ENCODE results near the gene PPAT.
"Not testable (repeated sequence)": the region's sequence is repeated elsewhere in the genome, so short reads cannot be mapped to it uniquely, and the experiment has no call there.

Gene PPAT

GRCh38 chr4:56435140-56435926 lies at the start of gene PPAT:
TSS of gene PPAT (minus strand) at chr4:56435615. CDS start at chr4:56435477, 138 bp downstream.
- Histone ChIP-seq H3K9me3 (ENCODE audit: control insufficient read depth, insufficient read depth, low read length) (no peaks in the 10 kb centered on the region), H3K4me1 (ENCODE audit: insufficient read depth, low read length) (peaks cover 3% of the 10 kb centered on the region; the same call in 1 of the 2 replicates), H3K9ac (ENCODE audit: low read depth, low read length) (peak within 1 kb of the TSS; percentile 61), H3K36me3 (ENCODE audit: insufficient read depth, low read length) (no peaks in the 10 kb centered on the region)

GRCh38 chr4:56480691-56481090 lies 45.3 kb upstream of the PPAT start:
- peaks cover 6% of the 10 kb centered on the region for H3K36me3 ChIP-seq (ENCODE audit: insufficient read depth, low read length)
- H3K9ac ChIP-seq (ENCODE audit: low read depth, low read length) = no peak overlapping the region
- no peaks in the 10 kb centered on the region for H3K4me1 ChIP-seq (ENCODE audit: insufficient read depth, low read length)
- H3K9me3 ChIP-seq (ENCODE audit: control insufficient read depth, insufficient read depth, low read length) = no peaks in the 10 kb centered on the region

GRCh38 chr4:56477192-56477702 lies 41.8 kb upstream of the PPAT start:
- Histone ChIP-seq H3K9me3 (ENCODE audit: control insufficient read depth, insufficient read depth, low read length) (no peaks in the 10 kb centered on the region), H3K9ac (ENCODE audit: low read depth, low read length) (no peak overlapping the region), H3K36me3 (ENCODE audit: insufficient read depth, low read length) (peaks cover 4% of the 10 kb centered on the region), H3K4me1 (ENCODE audit: insufficient read depth, low read length) (no peaks in the 10 kb centered on the region)

- H3K4me1 ChIP-seq (ENCODE audit: insufficient read depth, low read length) = no peaks in the 10 kb centered on the region
- no peak overlapping the region for H3K9ac ChIP-seq (ENCODE audit: low read depth, low read length)
- peaks cover 4% of the 10 kb centered on the region for H3K36me3 ChIP-seq (ENCODE audit: insufficient read depth, low read length)
- no peaks in the 10 kb centered on the region for H3K9me3 ChIP-seq (ENCODE audit: control insufficient read depth, insufficient read depth, low read length)
These were observed 40.5 kb upstream of the PPAT start for GRCh38 chr4:56475917-56476316.

- peaks cover 3% of the 10 kb centered on the region for H3K4me1 ChIP-seq (ENCODE audit: insufficient read depth, low read length)
- H3K9me3 ChIP-seq (ENCODE audit: control insufficient read depth, insufficient read depth, low read length) = no peaks in the 10 kb centered on the region
- H3K36me3 ChIP-seq (ENCODE audit: insufficient read depth, low read length) = no peaks in the 10 kb centered on the region; the same call in 1 of the 2 replicates
- 0 out of 2 replicates have a peak overlapping the region, but pooled peaks have one; percentile 19 for H3K9ac ChIP-seq (ENCODE audit: low read depth, low read length)
These were observed 34.2 kb upstream of the PPAT start for GRCh38 chr4:56469489-56470210.

GRCh38 chr4:56468097-56468422 lies 32.6 kb upstream of the PPAT start:
- peak overlapping the region; percentile 96 for H3K9ac ChIP-seq (ENCODE audit: low read depth, low read length)
- no peaks in the 10 kb centered on the region for H3K36me3 ChIP-seq (ENCODE audit: insufficient read depth, low read length)
- H3K4me1 ChIP-seq (ENCODE audit: insufficient read depth, low read length) = peaks cover 3% of the 10 kb centered on the region
- no peaks in the 10 kb centered on the region for H3K9me3 ChIP-seq (ENCODE audit: control insufficient read depth, insufficient read depth, low read length)

GRCh38 chr4:56467284-56468096 lies 32.1 kb upstream of the PPAT start, which contains the start of gene SRP72:
TSS of gene SRP72 (plus strand) at chr4:56467617. CDS start at chr4:56467636, 19 bp downstream.
- Histone ChIP-seq H3K9ac (ENCODE audit: low read depth, low read length) (peak within 1 kb of the TSS; percentile 96), H3K9me3 (ENCODE audit: control insufficient read depth, insufficient read depth, low read length) (no peaks in the 10 kb centered on the region), H3K36me3 (ENCODE audit: insufficient read depth, low read length) (no peaks in the 10 kb centered on the region), H3K4me1 (ENCODE audit: insufficient read depth, low read length) (peaks cover 3% of the 10 kb centered on the region)

GRCh38 chr4:56466910-56467283 lies 31.5 kb upstream of the PPAT start:
- Histone ChIP-seq H3K9me3 (ENCODE audit: control insufficient read depth, insufficient read depth, low read length) (no peaks in the 10 kb centered on the region), H3K4me1 (ENCODE audit: insufficient read depth, low read length) (peaks cover 3% of the 10 kb centered on the region), H3K9ac (ENCODE audit: low read depth, low read length) (peak overlapping the region; percentile 96), H3K36me3 (ENCODE audit: insufficient read depth, low read length) (no peaks in the 10 kb centered on the region)

GRCh38 chr4:56466296-56466761 lies 30.9 kb upstream of the PPAT start:
- H3K36me3 ChIP-seq (ENCODE audit: insufficient read depth, low read length); H3K4me1 ChIP-seq (ENCODE audit: insufficient read depth, low read length); H3K9me3 ChIP-seq (ENCODE audit: control insufficient read depth, insufficient read depth, low read length): not testable (repeated sequence)
- H3K9ac ChIP-seq (ENCODE audit: low read depth, low read length) = peak overlapping the region; percentile 96; the same call in 1 of the 2 replicates

- no peaks in the 10 kb centered on the region for H3K9me3 ChIP-seq (ENCODE audit: control insufficient read depth, insufficient read depth, low read length)
- H3K4me1 ChIP-seq (ENCODE audit: insufficient read depth, low read length) = peaks cover 3% of the 10 kb centered on the region
- peak overlapping the region; percentile 96; the same call in 1 of the 2 replicates for H3K9ac ChIP-seq (ENCODE audit: low read depth, low read length)
- H3K36me3 ChIP-seq (ENCODE audit: insufficient read depth, low read length) = no peaks in the 10 kb centered on the region
These were observed 30.3 kb upstream of the PPAT start for GRCh38 chr4:56465599-56466295.

GRCh38 chr4:56464581-56464980 lies 29.2 kb upstream of the PPAT start:
- H3K36me3 ChIP-seq (ENCODE audit: insufficient read depth, low read length) = peaks cover 7% of the 10 kb centered on the region; the same call in 1 of the 2 replicates
- H3K9ac ChIP-seq (ENCODE audit: low read depth, low read length) = no peak overlapping the region
- H3K4me1 ChIP-seq (ENCODE audit: insufficient read depth, low read length) = peaks cover 3% of the 10 kb centered on the region
- no peaks in the 10 kb centered on the region for H3K9me3 ChIP-seq (ENCODE audit: control insufficient read depth, insufficient read depth, low read length)

- Histone ChIP-seq H3K9ac (ENCODE audit: low read depth, low read length) (no peak overlapping the region), H3K9me3 (ENCODE audit: control insufficient read depth, insufficient read depth, low read length) (no peaks in the 10 kb centered on the region), H3K4me1 (ENCODE audit: insufficient read depth, low read length) (no peaks in the 10 kb centered on the region; the same call in 1 of the 2 replicates), H3K36me3 (ENCODE audit: insufficient read depth, low read length) (peaks cover 7% of the 10 kb centered on the region; the same call in 1 of the 2 replicates)
These were observed 28.3 kb upstream of the PPAT start for GRCh38 chr4:56463711-56464110.

- H3K9ac ChIP-seq (ENCODE audit: low read depth, low read length) = no peak overlapping the region
- H3K4me1 ChIP-seq (ENCODE audit: insufficient read depth, low read length) = no peaks in the 10 kb centered on the region; the same call in 1 of the 2 replicates
- H3K9me3 ChIP-seq (ENCODE audit: control insufficient read depth, insufficient read depth, low read length) = no peaks in the 10 kb centered on the region
- H3K36me3 ChIP-seq (ENCODE audit: insufficient read depth, low read length) = peaks cover 14% of the 10 kb centered on the region
These were observed 26.7 kb upstream of the PPAT start for GRCh38 chr4:56462157-56462556.
